GM23338 (cell line): ENCODE results near the gene TIMM44. TPM values are rescaled to one million over a fixed set of nuclear protein-coding genes. Genes with fewer than 3 reads are reported as not detected.

Source experiments
- ATAC-seq: fragments of 200-7000 bp; cut with Tn5 transposase; 3 replicates; pipeline ENCODE4 v1.9.1; 2020
- DNase-seq: peaks from one replicate; pipeline ENCODE4 v3.0.0-alpha.2; 2015; ENCODE audit warnings: low spot score
- H2AFZ ChIP-seq: fragments of 200-600 bp; sonication (generic); 2 replicates; pipeline ENCODE4 v1.8.0; 2016; ENCODE audit warnings: antibody characterized with exemption, mild to moderate bottlenecking, moderate library complexity
- H3F3A ChIP-seq: fragments of 200-600 bp; sonication (generic); replicated peaks from 2 replicates; pipeline ENCODE4 v1.8.0; 2017; ENCODE audit warnings: antibody characterized with exemption, mixed run types, low read depth
- H3K27ac ChIP-seq: fragments of 200-600 bp; sonication (generic); 2 replicates; pipeline ENCODE4 v1.6.1; 2016; ENCODE audit warnings: low read depth
- H3K27me3 ChIP-seq: fragments of 200-600 bp; sonication (generic); 2 replicates; pipeline ENCODE4 v1.8.0; 2016; ENCODE audit warnings: mild to moderate bottlenecking, mixed run types, moderate library complexity; ENCODE audit not compliant: insufficient read depth
- H3K36me3 ChIP-seq: fragments of 200-600 bp; sonication (generic); 2 replicates; pipeline ENCODE4 v1.8.0; 2016; ENCODE audit warnings: mild to moderate bottlenecking; ENCODE audit not compliant: insufficient read depth
- H3K4me1 ChIP-seq: fragments of 200-600 bp; sonication (generic); 2 replicates; pipeline ENCODE4 v1.8.0; 2016; ENCODE audit warnings: mild to moderate bottlenecking, moderate library complexity; ENCODE audit not compliant: insufficient read depth
- H3K4me2 ChIP-seq: fragments of 200-600 bp; sonication (generic); 2 replicates; pipeline ENCODE4 v1.7.1; 2017; ENCODE audit warnings: mixed run types
- H3K4me3 ChIP-seq: fragments of 200-600 bp; sonication (generic); 2 replicates; pipeline ENCODE4 v1.6.1; 2016; ENCODE audit warnings: mixed run types
- H3K79me2 ChIP-seq: fragments of 200-600 bp; sonication (generic); replicated peaks from 2 replicates; pipeline ENCODE4 v1.8.0; 2017; ENCODE audit warnings: mild to moderate bottlenecking; ENCODE audit not compliant: insufficient read depth
- H3K9me2 ChIP-seq: fragments of 200-600 bp; sonication (generic); 2 replicates; pipeline ENCODE4 v1.8.0; 2017; ENCODE audit not compliant: insufficient read depth
- H4K20me1 ChIP-seq: fragments of 200-600 bp; sonication (generic); replicated peaks from 2 replicates; pipeline ENCODE4 v1.8.0; 2017; ENCODE audit warnings: mild to moderate bottlenecking; ENCODE audit not compliant: insufficient read depth
- H3K27ac Mint-ChIP-seq: 2 replicates; pipeline ENCODE4 v1.8.0; 2020; ENCODE audit warnings: inconsistent platforms, mild to moderate bottlenecking, moderate library complexity, mixed read lengths
- H3K27me3 Mint-ChIP-seq: 3 replicates; pipeline ENCODE4 v1.8.0; 2022; ENCODE audit warnings: low read depth, mild to moderate bottlenecking, moderate library complexity, mixed read lengths, inconsistent platforms; ENCODE audit not compliant: insufficient read depth, poor library complexity
- H3K36me3 Mint-ChIP-seq: 3 replicates; pipeline ENCODE4 v1.8.0; 2021; ENCODE audit warnings: low read depth, mild to moderate bottlenecking, inconsistent platforms, moderate library complexity, mixed read lengths
- H3K4me1 Mint-ChIP-seq: 3 replicates; pipeline ENCODE4 v1.8.0; 2020; ENCODE audit warnings: mild to moderate bottlenecking, inconsistent platforms, mixed read lengths
- H3K4me3 Mint-ChIP-seq: 3 replicates; pipeline ENCODE4 v1.8.0; 2021; ENCODE audit warnings: moderate library complexity, mild to moderate bottlenecking, inconsistent platforms, mixed read lengths
- H3K9me3 Mint-ChIP-seq: 3 replicates; pipeline ENCODE4 v1.8.0; 2020; ENCODE audit warnings: moderate library complexity, mild to moderate bottlenecking, inconsistent platforms, mixed read lengths
- CREB1 ChIP-seq: fragments of 250-450 bp; sonication (Bioruptor Pico); IDR thresholded peaks from 2 replicates; pipeline ENCODE4 v1.5.0; 2020; ENCODE audit warnings: low read depth, mild to moderate bottlenecking, moderate library complexity
- CTCF ChIP-seq, 2 experiments: fragments of 200-600 bp in 1 of 2; sonication (generic) in 1 of 2; conservative IDR thresholded peaks; 2 replicates each; pipeline versions ENCODE4 v1.5.1 to v1.6.1; 2016 to 2017; ENCODE audit warnings: antibody characterized with exemption in 2 of 2, low read depth in 2 of 2, mild to moderate bottlenecking in 2 of 2, moderate library complexity in 1 of 2
- EZH2phosphoT487 ChIP-seq: fragments of 200-600 bp; sonication (generic); IDR thresholded peaks from one replicate; pipeline ENCODE4 v1.8.1; 2018; ENCODE audit warnings: antibody characterized with exemption; ENCODE audit not compliant: unreplicated experiment
- JUNB ChIP-seq: IDR thresholded peaks from one replicate; pipeline ENCODE4 v1.6.1; 2016; ENCODE audit warnings: antibody characterized with exemption; ENCODE audit not compliant: unreplicated experiment
- POLR2AphosphoS5 ChIP-seq: IDR thresholded peaks from 2 replicates; pipeline ENCODE4 v1.6.1; 2016; ENCODE audit warnings: antibody characterized with exemption, low read depth
- REST ChIP-seq: IDR thresholded peaks from one replicate; pipeline ENCODE4 v1.6.1; 2018; ENCODE audit warnings: antibody characterized with exemption; ENCODE audit not compliant: unreplicated experiment
- STAT1 ChIP-seq: IDR thresholded peaks from one replicate; pipeline ENCODE4 v1.6.1; 2016; ENCODE audit warnings: antibody characterized with exemption; ENCODE audit not compliant: unreplicated experiment
- ZNF114 ChIP-seq: fragments of 250-450 bp; sonication (Bioruptor Pico); IDR thresholded peaks from 2 replicates; pipeline ENCODE4 v1.5.0; 2020; ENCODE audit warnings: mild to moderate bottlenecking, moderate library complexity
- polyA plus RNA-seq: library from polyadenylated mRNA; unstranded; fragments of >200 nt; fragmentation: Nextera tagmentation; extraction: Ambion mirVana; gene quantifications from 2 replicates; pipeline ENCODE4 v1.2.1, GENCODE V29; 2016
- total RNA-seq: library from RNA; depleted of rRNA; stranded (reverse); fragments of >200 nt; shearing (Covaris generic); gene quantifications from 2 replicates; pipeline ENCODE4 v1.2.3, GENCODE V29; 2014
- TF ChIP-seq, protein P1 (sequence below): IDR thresholded peaks from 2 replicates; pipeline ENCODE4 v1.6.1; 2016; ENCODE audit warnings: antibody characterized with exemption

The TIMM44 gene
- total and polyA plus RNA-seq, 2 experiments from 2014 or later: 125 to 128 TPM

- H3K4me1 Mint-ChIP-seq: peaks cover 12% of the 10 kb centered on the region
- H3K9me2 ChIP-seq: no peaks in the 10 kb centered on the region
- DNase-seq: no peak
- peak overlapping the region; percentile 58 for H3K4me3 Mint-ChIP-seq
- TF ChIP-seq POLR2AphosphoS5: 0 out of 2 replicates have a peak, but pooled peaks have one; percentile 3
- no peak for TF ChIP-seq CREB1 (CRISPR knock-in tag)
- no peaks in the 10 kb centered on the region for H3K36me3 ChIP-seq
- no peak overlapping the region for H3K27ac Mint-ChIP-seq
- peaks cover 16% of the 10 kb centered on the region; the same call in 1 of the 2 replicates for H3F3A ChIP-seq
- H3K27ac ChIP-seq: no peak overlapping the region
- no peak for ATAC-seq
- peaks cover 2% of the 10 kb centered on the region; the same call in 1 of the 3 replicates for H3K9me3 Mint-ChIP-seq
- no peaks in the 10 kb centered on the region; the same call in 1 of the 2 replicates for H3K4me1 ChIP-seq
- H3K27me3 ChIP-seq: peaks cover 57% of the 10 kb centered on the region
- peaks cover 5% of the 10 kb centered on the region; the same call in 1 of the 2 replicates for H4K20me1 ChIP-seq
- peaks cover 16% of the 10 kb centered on the region for H3K36me3 Mint-ChIP-seq
- H3K4me2 ChIP-seq: peak overlapping the region; percentile 91
- H3K4me3 ChIP-seq: peak overlapping the region; percentile 64
- H3K79me2 ChIP-seq: no peaks in the 10 kb centered on the region
- H2AFZ ChIP-seq: peak overlapping the region; percentile 88
- H3K27me3 Mint-ChIP-seq: peaks cover 52% of the 10 kb centered on the region
These were observed 28.0 kb downstream of the TIMM44 start for GRCh38 chr19:7915250-7916102.

DNA sequence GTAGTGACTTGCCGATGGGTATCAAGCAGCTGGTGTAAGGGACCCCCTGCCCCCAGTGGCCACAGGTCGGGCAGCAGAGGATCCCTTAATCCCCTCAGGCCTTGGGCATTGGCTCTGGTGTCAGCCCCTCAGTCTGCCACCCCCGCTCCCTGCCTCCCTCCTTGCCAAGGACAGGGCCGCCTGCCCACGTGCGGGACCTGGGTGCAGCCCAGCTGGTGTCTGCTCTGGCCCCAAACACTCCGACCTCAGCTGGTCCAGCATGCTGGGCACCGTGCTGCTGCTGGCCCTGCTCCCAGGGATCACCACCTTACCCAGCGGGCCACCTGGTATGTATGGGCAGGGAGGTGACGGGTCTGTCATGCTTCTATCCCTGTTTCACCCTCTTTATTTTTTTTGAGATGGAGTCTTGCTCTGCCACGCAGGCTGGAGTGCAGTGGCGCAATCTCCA, 28.8 kb downstream of the TIMM44 start, which contains the start of gene TGFBR3L:
TGFBR3L (plus strand) TSS at position 233 of the 448 bp plus-strand sequence.
- H3K36me3 Mint-ChIP-seq: peaks cover 17% of the 10 kb centered on the region
- Histone ChIP-seq H3K9me2 (no peaks in the 10 kb centered on the region), H4K20me1 (peaks cover 5% of the 10 kb centered on the region; the same call in 1 of the 2 replicates), H2AFZ (no peak within 1 kb of the TSS), H3K79me2 (no peaks in the 10 kb centered on the region), H3K27me3 (peaks cover 57% of the 10 kb centered on the region), H3F3A (peaks cover 13% of the 10 kb centered on the region; the same call in 1 of the 2 replicates), H3K36me3 (no peaks in the 10 kb centered on the region), H3K27ac (no peak within 1 kb of the TSS), H3K4me2 (peak within 1 kb of the TSS; percentile 91), H3K4me1 (no peaks in the 10 kb centered on the region; the same call in 1 of the 2 replicates), H3K4me3 (peak within 1 kb of the TSS; percentile 64)
- TF ChIP-seq EZH2phosphoT487 (no peak), STAT1 (no peak), ZNF114 (CRISPR knock-in tag) (no peak), JUNB (no peak), CTCF (conservative IDR thresholded peaks at IDR 0.05; ENCODE audit: low read depth in 2 of 2) (no peak), REST (no peak)
- TF ChIP-seq, protein P1, sequence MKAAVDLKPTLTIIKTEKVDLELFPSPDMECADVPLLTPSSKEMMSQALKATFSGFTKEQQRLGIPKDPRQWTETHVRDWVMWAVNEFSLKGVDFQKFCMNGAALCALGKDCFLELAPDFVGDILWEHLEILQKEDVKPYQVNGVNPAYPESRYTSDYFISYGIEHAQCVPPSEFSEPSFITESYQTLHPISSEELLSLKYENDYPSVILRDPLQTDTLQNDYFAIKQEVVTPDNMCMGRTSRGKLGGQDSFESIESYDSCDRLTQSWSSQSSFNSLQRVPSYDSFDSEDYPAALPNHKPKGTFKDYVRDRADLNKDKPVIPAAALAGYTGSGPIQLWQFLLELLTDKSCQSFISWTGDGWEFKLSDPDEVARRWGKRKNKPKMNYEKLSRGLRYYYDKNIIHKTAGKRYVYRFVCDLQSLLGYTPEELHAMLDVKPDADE: no peak
- peaks cover 2% of the 10 kb centered on the region; the same call in 1 of the 3 replicates for H3K9me3 Mint-ChIP-seq
- peaks cover 48% of the 10 kb centered on the region for H3K27me3 Mint-ChIP-seq
- no peak within 1 kb of the TSS for H3K27ac Mint-ChIP-seq
- DNase-seq: no peak
- peaks cover 8% of the 10 kb centered on the region for H3K4me1 Mint-ChIP-seq
- no peak for ATAC-seq
- H3K4me3 Mint-ChIP-seq: peak within 1 kb of the TSS; percentile 58
